Measurements from ENCODE around the gene LEFTY1.

DNA sequence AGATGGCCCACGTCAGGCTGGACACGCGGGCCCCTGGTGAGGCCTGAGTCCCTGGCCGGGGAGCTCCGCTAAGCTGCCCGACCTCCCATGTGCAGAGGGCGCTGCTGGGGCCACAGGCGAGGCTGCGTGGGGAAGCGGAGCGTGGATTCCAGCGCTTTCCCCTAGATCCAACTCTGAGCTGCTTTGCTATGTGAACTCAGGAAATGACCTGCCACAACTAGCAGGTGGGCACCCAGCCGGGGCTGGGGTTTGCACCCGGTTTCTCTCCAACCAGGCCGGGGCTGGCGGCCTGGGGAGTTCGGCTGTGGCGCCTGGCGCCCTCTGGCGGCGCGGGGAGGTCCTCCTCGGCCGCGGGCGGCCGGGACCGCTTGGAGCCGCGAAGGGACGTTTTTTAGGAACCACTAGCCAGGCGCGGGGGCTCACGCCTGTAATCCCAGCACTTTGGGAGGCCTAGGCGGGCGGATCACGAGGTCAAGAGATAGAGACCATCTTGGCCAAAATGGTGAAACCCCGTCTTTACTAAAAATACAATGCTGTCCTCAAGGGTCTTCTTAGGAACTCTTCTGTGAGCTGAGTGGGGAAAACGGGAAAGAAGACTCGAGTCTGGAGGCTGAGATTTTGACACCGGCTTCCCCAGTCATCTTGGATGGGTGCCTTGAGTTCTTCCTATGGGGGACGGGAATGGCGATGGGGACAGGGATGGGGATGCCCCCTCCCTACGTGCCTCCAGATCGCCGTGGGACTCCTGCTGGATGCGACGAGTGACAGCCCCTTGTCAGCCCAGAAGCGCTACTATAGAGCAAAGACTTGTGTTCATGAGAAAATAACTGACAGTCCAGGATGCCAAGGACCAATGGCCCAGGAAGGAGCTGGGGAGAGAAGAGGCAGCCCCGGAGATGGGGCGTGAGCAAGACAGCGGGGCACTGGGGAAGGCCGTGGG, 22.5 kb upstream of the LEFTY1 start:
- TF ChIP-seq, protein P1, sequence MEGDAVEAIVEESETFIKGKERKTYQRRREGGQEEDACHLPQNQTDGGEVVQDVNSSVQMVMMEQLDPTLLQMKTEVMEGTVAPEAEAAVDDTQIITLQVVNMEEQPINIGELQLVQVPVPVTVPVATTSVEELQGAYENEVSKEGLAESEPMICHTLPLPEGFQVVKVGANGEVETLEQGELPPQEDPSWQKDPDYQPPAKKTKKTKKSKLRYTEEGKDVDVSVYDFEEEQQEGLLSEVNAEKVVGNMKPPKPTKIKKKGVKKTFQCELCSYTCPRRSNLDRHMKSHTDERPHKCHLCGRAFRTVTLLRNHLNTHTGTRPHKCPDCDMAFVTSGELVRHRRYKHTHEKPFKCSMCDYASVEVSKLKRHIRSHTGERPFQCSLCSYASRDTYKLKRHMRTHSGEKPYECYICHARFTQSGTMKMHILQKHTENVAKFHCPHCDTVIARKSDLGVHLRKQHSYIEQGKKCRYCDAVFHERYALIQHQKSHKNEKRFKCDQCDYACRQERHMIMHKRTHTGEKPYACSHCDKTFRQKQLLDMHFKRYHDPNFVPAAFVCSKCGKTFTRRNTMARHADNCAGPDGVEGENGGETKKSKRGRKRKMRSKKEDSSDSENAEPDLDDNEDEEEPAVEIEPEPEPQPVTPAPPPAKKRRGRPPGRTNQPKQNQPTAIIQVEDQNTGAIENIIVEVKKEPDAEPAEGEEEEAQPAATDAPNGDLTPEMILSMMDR (IDR thresholded peaks at IDR 0.05), result peak; percentile 73 to 93 (median 75)
- no peak for TF ChIP-seq POLR2A (IDR thresholded peaks at IDR 0.05)
